ENCODE data around the gene TAB2. TPM values are rescaled to one million over a fixed set of nuclear protein-coding genes. Genes with fewer than 3 reads are reported as not detected.
A peak's percentile ranks its signal among the peaks of the same experiment; 100 is the strongest.

The TAB2 gene
- total RNA-seq, 1 donor from 2014 or later: 69.0 TPM

DNA sequence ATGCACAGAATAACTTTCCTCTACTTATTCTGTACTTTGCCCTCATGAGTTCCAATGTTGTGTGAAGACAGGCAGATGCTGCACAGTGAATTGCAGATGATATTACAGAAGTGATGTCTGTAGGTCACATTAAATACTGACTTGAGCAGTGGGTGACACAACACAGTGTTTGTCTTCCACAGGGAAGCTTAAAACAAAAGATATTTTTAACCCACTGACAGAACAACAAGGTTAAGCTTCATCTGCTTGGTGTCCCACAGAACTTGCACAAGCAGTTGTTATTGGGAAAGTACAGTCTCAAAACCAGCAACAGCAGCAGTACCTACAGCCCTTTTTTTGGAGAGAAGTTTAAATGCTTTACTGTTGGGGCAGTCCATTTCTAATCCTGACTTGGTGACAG is 93.0 kb downstream of the TAB2 start:
- CTCF ChIA-PET: no interaction called here

GRCh38 chr6:149414009-149414408 is 96.5 kb downstream of the TAB2 start:
- DNase-seq (no peak), ATAC-seq (ENCODE audit: low read depth) (no peak)
- Mint-ChIP-seq H3K27ac (peak overlapping the region; percentile 19), H3K9me3 (no peaks in the 10 kb centered on the region), H3K4me1 (peaks cover 12% of the 10 kb centered on the region), H3K27me3 (no peaks in the 10 kb centered on the region), H3K36me3 (ENCODE audit: low read depth) (peaks cover 27% of the 10 kb centered on the region), H3K4me3 (no peak overlapping the region)
- TF ChIP-seq, protein P1, sequence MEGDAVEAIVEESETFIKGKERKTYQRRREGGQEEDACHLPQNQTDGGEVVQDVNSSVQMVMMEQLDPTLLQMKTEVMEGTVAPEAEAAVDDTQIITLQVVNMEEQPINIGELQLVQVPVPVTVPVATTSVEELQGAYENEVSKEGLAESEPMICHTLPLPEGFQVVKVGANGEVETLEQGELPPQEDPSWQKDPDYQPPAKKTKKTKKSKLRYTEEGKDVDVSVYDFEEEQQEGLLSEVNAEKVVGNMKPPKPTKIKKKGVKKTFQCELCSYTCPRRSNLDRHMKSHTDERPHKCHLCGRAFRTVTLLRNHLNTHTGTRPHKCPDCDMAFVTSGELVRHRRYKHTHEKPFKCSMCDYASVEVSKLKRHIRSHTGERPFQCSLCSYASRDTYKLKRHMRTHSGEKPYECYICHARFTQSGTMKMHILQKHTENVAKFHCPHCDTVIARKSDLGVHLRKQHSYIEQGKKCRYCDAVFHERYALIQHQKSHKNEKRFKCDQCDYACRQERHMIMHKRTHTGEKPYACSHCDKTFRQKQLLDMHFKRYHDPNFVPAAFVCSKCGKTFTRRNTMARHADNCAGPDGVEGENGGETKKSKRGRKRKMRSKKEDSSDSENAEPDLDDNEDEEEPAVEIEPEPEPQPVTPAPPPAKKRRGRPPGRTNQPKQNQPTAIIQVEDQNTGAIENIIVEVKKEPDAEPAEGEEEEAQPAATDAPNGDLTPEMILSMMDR (IDR thresholded peaks at IDR 0.05): no peak
- ChIA-PET POLR2A (no interaction called here), CTCF (no interaction called here)
- intact Hi-C loops (cut with micrococcal nuclease): no loop called here

More for the DNA sequence above, 93.0 kb downstream of the TAB2 start:
- intact Hi-C loops (cut with micrococcal nuclease): no loop called here
- Mint-ChIP-seq H3K9me3 (no peaks in the 10 kb centered on the region), H3K4me3 (no peak overlapping the region), H3K27ac (peak overlapping the region; percentile 41), H3K4me1 (peaks cover 12% of the 10 kb centered on the region), H3K27me3 (no peaks in the 10 kb centered on the region), H3K36me3 (ENCODE audit: low read depth) (peaks cover 41% of the 10 kb centered on the region)
- DNase-seq (no peak), ATAC-seq (ENCODE audit: low read depth) (no peak)
- POLR2A ChIA-PET: interaction anchor here (1.4 kb wide), 1 partner anchor 93 kb away, joined by 3 read pairs; the partner anchor contains the start of gene TAB2
- TF ChIP-seq, protein P1 (IDR thresholded peaks at IDR 0.05): no peak

GRCh38 chr6:149414821-149415220 is 97.3 kb downstream of the TAB2 start:
- intact Hi-C loops (cut with micrococcal nuclease): no loop called here
- DNase-seq (no peak), ATAC-seq (ENCODE audit: low read depth) (no peak)
- Mint-ChIP-seq H3K4me1 (peaks cover 14% of the 10 kb centered on the region), H3K36me3 (ENCODE audit: low read depth) (peaks cover 21% of the 10 kb centered on the region), H3K4me3 (no peak overlapping the region), H3K27me3 (no peaks in the 10 kb centered on the region), H3K27ac (no peak overlapping the region), H3K9me3 (no peaks in the 10 kb centered on the region)
- CTCF ChIA-PET: no interaction called here
- POLR2A ChIA-PET: no interaction called here
- TF ChIP-seq, protein P1 (IDR thresholded peaks at IDR 0.05): no peak

DNA sequence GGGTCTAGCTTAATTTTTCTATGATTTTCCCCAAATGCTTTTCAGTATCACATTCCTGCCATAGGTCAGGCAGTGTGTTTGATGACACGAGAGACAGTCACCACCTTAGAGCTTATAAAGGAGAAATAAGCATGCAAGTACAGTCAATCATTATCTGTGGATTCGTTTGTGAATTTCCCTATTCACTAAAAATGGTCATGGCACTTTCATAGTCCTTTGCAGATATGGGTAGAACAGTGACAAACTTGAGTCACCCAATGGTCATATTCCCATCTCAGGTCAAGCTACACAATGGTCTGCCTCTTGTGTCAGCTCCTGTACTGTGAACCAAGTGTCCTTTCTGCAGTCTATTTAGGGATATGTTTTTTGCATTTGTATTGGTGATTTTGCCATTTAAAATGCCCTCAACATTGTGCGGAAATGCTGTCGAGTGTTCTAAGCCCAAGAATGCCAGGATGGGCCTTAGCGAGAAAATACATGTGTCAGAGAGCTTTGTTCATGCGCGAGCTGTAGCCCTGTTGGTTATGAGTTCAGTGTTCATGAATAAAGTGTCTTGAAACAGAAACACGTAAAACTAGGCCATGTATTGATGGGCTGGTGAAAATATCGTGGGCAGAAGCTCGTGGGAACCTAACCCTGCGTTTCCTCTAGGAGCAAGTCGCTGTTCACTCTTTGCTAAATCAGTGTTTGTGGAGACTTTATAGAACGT is 102.3 kb downstream of the TAB2 start:
- Mint-ChIP-seq H3K27me3 (no peaks in the 10 kb centered on the region), H3K9me3 (no peaks in the 10 kb centered on the region), H3K36me3 (ENCODE audit: low read depth) (no peaks in the 10 kb centered on the region), H3K4me1 (peaks cover 2% of the 10 kb centered on the region), H3K4me3 (no peak overlapping the region), H3K27ac (no peak overlapping the region)
- CTCF ChIA-PET: interaction anchor here (0.7 to 2.0 kb wide), 3 partner anchors 12 to 387 kb away, joined by 3 to 10 read pairs (median 3); no protein-coding TSS in a partner anchor
- intact Hi-C loops (cut with micrococcal nuclease): no loop called here
- TF ChIP-seq, protein P1 (IDR thresholded peaks at IDR 0.05): no peak
- POLR2A ChIA-PET: no interaction called here
- DNase-seq (no peak), ATAC-seq (ENCODE audit: low read depth) (no peak)

DNA sequence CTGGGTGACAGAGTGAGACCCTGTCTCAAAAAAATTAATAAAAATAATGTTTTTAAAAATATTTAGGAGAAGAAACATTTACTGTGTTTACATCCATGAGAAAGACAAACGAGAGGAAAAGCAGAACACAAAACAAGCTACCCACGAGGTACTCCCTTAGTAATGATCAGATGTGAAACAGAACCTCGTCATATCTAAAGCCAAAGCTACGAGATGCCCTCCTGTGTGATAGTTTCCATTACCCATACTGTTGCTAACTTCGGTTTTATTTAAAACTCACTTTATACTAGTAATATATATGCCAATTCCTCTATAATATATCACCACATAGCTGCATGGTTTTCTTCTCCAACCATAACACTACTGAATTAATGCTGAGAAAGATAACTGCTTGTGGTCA is 103.6 kb downstream of the TAB2 start:
- Mint-ChIP-seq H3K36me3 (ENCODE audit: low read depth) (no peaks in the 10 kb centered on the region), H3K4me1 (peaks cover 2% of the 10 kb centered on the region), H3K27me3 (no peaks in the 10 kb centered on the region), H3K27ac (no peak overlapping the region), H3K9me3 (no peaks in the 10 kb centered on the region), H3K4me3 (no peak overlapping the region)
- ChIA-PET CTCF (interaction anchor here (2.0 kb wide), 1 partner anchor 11 kb away, joined by 10 read pairs; no protein-coding TSS in a partner anchor), POLR2A (interaction anchor here (0.7 to 1.3 kb wide), 2 partner anchors 62 to 398 kb away, joined by 3 read pairs; no protein-coding TSS in a partner anchor)
- ATAC-seq (ENCODE audit: low read depth) (no peak), DNase-seq (no peak)
- intact Hi-C loops (cut with micrococcal nuclease): no loop called here
- TF ChIP-seq, protein P1 (IDR thresholded peaks at IDR 0.05): no peak
